H1 (cell line): ENCODE measurements around the gene C15orf40. TPM values are rescaled to one million over a fixed set of nuclear protein-coding genes. Genes with fewer than 3 reads are reported as not detected.

ENCODE experiments used
- EGR1 ChIP-seq: IDR thresholded peaks from 2 replicates; pipeline ENCODE4 v1.6.1; 2011; ENCODE audit warnings: low read depth, low read length, borderline replicate concordance
- EZH2 ChIP-seq: fragments of 200-600 bp; sonication (generic); IDR thresholded peaks from 2 replicates; pipeline ENCODE4 v1.7.1; 2012; ENCODE audit warnings: low read depth, mild to moderate bottlenecking, moderate library complexity, low read length, inconsistent platforms; ENCODE audit not compliant: severe bottlenecking
- GABPA ChIP-seq: IDR thresholded peaks from 2 replicates; pipeline ENCODE4 v1.6.1; 2011; ENCODE audit warnings: mild to moderate bottlenecking, low read length, moderate library complexity, borderline replicate concordance; ENCODE audit not compliant: insufficient read depth
- TAF1 ChIP-seq: IDR thresholded peaks from 2 replicates; pipeline ENCODE4 v1.6.1; 2011; ENCODE audit warnings: mild to moderate bottlenecking, low read depth, low read length
- polyA plus RNA-seq, 7 experiments: library from polyadenylated mRNA; depleted of rRNA in 3 of 7; stranded (reverse) in 5 of 7; unstranded in 2 of 7; fragments of >200 nt in 5 of 7; fragments of 200-250 nt in 2 of 7; gene quantifications; 1 replicate in 5 of 7; 2 replicates in 1 of 7; 4 replicates in 1 of 7; pipeline versions ENCODE4 v1.2.1 to v1.2.3, GENCODE V29; 2011 to 2013; ENCODE audit warnings: missing spikeins in 2 of 7, mixed read lengths in 2 of 7
- total RNA-seq: library from RNA; stranded (reverse); fragmentation: NEBNext Ultra II Directional; extraction: Animal tissue kit (Norgen Biotek cat#: 25700); gene quantifications from 2 replicates; pipeline ENCODE4 v1.2.1, GENCODE V29; 2021
- TF ChIP-seq, protein P1 (sequence below): IDR thresholded peaks from 2 replicates; pipeline ENCODE4 v1.6.1; 2012; ENCODE audit warnings: inconsistent platforms

Gene C15orf40
- total and polyA plus RNA-seq, 2 of the 8 experiments (the other 6 are each of a cell fraction or from before 2014, with no cell fraction given), result 10.7 TPM

DNA sequence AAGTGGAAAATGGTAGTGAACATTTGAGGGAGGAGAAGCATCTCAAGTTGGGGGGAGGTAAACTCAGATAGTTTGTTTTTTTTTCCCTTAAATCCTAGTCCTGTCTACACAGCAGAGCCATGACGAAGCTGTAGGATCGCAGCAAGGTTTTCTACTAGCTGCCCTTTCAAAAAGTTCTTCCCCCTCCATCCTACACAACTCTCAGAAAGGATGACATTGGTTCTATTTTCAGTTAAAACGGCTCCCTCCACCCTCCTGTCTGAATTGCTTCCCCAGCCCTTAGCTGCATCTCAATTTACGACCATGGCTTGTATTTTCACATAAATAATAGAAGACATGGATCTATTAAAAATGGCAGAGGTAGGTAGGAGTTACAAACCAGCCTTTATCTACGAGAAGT is 61.1 kb downstream of the C15orf40 start (continued):
- TF ChIP-seq TAF1 (no peak), EZH2 (no peak), EGR1 (no peak), GABPA (no peak)
- TF ChIP-seq, protein P1, sequence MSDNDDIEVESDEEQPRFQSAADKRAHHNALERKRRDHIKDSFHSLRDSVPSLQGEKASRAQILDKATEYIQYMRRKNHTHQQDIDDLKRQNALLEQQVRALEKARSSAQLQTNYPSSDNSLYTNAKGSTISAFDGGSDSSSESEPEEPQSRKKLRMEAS, result no peak
